ENCODE measurements around the gene ZNF714.
"Not testable (repeated sequence)": the region's sequence is repeated elsewhere in the genome, so short reads cannot be mapped to it uniquely, and the experiment has no call there.

The ZNF714 gene

DNA sequence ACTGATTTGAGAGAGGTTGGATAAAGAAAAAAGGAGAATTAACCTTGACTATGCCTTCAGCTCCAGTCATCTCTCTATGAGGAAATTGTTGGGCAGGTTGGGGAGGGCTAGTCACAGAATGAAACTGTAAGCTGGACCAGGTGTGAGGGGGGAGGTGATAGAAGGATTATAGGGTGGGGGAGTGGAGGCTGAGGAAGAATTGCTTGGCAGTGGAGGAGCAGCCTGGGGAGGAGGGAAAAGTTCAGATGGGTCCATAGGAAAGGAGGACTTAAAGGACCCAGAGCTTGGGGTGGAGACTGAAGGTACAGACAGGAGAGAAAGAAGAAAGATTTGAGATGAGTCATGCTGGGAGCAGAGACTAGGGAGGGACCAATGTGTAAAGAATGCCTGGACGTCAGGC, 51.6 kb downstream of the ZNF714 start:
- no peak for DNase-seq

DNA sequence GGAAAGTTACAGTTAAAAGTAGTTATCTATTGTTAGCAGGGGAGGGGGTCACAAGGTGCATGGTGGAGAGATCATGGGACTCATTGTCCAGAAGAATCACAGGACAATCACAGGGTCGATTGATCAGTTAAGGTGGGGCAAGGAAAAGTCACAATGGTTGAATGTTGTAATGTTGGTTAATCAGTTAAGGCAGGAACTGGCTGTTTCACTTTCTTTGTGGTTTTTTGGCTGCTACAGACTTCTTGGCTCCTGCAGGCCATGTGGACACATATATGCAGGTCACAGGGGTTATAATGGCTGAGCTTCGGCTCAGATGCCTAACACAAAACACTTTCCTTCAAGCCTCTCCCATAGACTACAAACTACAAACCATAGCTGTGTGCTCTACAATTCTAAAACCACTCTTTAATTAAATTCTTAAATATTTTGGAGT, 52.9 kb downstream of the ZNF714 start:
- DNase-seq: no peak

GRCh38 chr19:21135433-21135832, 53.4 kb downstream of the ZNF714 start:
- no peak for DNase-seq

DNA sequence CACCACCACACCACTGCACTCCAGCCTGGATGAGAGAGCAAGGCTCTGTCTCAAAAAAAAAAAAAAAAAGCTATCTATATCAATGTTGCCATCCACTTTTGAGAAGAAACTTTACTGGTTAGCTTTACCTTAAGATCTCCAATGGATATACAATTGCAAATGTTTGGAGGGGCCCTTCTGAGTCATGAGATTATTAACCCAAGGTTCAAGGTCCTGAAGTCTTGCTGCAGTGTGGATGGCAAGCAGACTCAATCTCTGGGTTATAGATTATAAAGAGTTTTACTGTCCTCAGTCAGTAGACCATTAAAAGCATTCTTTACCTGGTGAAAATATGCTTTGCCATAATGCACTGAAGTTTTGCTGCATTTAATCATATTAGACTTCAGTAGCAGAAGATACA, 56.1 kb downstream of the ZNF714 start:
- DNase-seq: no peak

DNA sequence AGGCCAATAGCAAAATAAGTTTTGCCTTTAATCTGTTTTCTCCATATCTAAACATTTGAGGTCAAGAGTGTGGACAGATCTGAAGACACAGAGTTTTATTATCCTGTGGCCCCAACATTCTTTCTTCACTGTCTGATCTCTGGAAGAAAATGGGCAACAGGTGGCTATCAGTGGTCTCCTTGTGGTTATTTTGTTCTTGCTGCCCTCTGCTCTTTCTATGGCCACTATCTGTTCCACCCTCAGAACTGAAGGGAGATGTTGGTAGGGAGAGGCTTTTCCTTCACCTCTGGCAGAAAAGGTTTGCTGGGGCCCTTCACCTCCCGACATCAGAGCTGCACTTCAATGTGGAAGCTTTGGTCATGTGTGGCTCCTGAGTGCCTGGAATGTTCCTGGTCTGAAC, 59.0 kb downstream of the ZNF714 start:
- not testable (repeated sequence) for DNase-seq

DNA sequence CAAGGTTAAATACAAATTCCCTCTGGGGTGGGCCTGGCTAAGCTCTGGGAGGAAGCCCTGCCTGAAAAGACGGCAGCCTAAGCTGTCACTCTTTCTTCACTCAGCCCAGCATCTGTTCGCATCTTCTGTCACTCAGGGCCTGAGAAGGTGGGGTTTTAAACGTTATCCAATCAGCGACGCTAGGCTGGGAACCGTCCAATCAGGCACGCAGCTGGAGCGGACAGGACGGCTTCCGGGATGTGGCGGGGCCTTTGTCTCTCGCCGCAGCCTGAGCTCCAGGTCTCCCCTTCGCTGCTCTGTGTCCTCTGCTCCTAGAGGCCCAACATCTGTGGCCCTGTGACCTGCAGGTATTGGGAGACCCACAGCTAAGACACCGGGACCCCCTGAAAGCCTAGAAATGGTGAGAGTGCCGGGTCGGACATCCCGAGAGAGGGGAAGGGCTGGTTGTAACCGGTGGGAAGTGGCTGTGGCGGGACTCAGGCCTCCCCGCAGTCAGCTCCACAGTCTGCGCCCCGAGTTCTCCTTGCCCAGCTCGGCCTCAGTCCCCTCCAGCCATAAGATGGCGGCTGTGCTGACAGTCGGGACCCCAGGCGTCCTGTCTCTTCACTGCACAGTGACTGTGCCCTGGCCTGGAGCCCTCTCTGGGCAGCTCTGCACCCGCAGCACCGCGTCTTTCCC, 59.9 kb downstream of the ZNF714 start, which contains the start of gene ZNF431:
ZNF431 (plus strand) TSS at position 254 of the 678 bp plus-strand sequence; CDS start at position 398, 144 bp downstream.
- DNase-seq: peak; percentile 95 to 96

DNA sequence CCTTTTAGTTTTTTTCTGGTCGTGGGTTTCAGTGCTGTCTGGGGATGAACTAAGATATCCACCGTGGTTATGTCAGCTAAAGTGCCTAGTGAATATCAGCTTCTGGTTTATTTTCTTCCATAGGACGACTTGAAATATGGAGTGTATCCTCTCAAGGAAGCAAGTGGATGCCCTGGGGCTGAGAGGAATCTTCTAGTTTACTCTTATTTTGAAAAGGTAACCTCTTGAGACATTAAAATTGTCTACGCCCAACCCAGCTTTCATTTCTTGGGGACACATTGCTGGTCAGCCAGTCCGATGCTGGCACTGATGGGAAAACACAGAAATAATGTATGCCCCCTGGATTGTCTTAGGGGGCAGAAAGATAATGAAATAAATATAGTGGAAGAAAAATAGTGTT, 61.4 kb downstream of the ZNF714 start:
- no peak for DNase-seq

DNA sequence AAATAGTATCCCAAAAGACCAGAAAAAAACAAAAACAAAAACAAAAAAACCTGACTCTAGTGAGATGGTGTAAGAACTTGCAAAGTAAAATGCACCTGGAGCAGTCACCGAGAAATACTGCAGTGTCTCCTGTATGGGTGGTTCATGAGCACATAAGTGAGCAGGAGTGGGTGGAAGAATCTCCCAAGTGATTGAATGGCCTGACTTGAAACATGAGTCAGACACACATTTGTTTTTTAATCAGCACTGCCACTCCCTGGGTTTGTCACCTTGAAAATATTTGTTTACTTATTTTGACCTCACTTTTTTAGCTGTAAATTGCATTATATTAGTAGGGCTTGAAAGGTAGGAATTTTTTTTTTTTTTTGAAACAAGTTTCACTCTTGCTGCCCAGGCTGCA, 61.9 kb downstream of the ZNF714 start:
- no peak for DNase-seq

GRCh38 chr19:21147540-21147939, 65.5 kb downstream of the ZNF714 start:
- DNase-seq: no peak

- DNase-seq: no peak
These were observed 66.7 kb downstream of the ZNF714 start for GRCh38 chr19:21148681-21149080.

- DNase-seq: no peak
These were observed 67.9 kb downstream of the ZNF714 start for GRCh38 chr19:21149877-21150276.

DNA sequence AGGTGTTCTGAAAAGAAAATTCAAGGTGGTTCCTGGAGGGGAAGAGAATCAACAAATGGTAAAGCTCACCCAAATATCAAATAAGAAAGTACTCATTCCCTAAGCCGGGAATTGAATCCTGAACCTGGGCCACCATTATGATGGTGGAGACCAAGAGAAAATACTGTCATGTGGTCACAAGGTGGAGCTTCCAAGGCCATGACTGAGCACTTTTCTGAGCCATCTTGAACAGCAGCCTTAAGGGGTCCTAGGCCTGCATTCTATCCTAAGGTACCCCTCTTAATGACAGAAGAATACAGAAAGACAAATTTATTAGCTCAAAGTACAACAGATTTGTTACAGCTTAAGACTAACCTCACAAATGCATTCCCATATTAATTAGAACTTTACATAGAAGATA, 69.5 kb downstream of the ZNF714 start:
- no peak for DNase-seq

GRCh38 chr19:21158523-21159135, 76.6 kb downstream of the ZNF714 start:
- DNase-seq: no peak

DNA sequence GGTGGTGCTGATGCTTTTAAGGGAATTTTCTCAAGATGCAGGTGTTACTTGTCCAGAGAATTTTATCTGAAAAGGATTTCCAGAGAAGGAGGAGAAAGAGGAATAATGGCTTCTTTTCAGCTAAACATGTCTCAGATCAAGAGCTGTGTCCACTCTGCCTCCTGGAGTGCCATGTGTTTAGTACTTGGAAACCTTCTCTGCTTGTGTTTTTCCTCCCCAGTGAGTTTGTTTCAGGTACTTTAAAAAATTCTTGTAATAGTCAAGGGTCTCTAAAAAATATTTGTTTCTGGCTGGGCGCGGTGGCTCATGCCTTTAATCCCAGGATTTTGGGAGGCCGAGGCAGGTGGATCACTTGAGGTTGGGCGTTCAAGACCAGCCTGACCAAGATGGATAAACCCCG, 82.5 kb downstream of the ZNF714 start:
- DNase-seq: no peak

GRCh38 chr19:21166436-21166835, 84.4 kb downstream of the ZNF714 start:
- DNase-seq: no peak

Measured in inflammatory macrophage (primary cell).